IPS-11a (cell line): ENCODE measurements around the gene SVOP.
"Not testable (repeated sequence)": the region's sequence is repeated elsewhere in the genome, so short reads cannot be mapped to it uniquely, and the experiment has no call there.

Experiments used
- H3K4me3 ChIP-seq: one replicate; pipeline ENCODE4 v1.5.1; 2013; ENCODE audit warnings: low read depth, low read length, control low read depth

The SVOP gene

DNA sequence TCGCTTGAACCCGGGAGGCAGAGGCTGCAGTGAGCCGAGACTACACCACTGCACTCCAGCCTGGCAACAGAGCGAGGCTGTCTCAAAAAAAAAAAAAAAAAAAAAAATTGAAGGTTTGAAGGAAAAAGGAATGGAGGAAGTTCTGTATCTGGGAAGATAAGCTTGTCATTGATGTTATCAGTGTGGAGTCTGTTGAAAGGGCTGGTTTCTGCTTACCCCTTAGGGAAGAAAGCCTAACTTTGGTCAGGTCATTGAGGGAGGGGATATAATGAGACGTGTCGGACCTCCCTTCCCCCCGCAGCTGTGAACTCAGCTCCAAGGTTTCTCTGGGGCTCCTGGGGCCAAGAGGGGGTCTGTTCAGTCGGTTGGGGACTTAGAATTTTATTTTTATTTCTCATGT lies 124.5 kb downstream of the SVOP start:
- H3K4me3 ChIP-seq, result no peak overlapping the region

- H3K4me3 ChIP-seq, result no peak overlapping the region
Observed at GRCh38 chr12:108895220-108895802, 125.6 kb downstream of the SVOP start.

- no peak overlapping the region for H3K4me3 ChIP-seq
Observed at GRCh38 chr12:108890208-108890607, 130.7 kb downstream of the SVOP start.

DNA sequence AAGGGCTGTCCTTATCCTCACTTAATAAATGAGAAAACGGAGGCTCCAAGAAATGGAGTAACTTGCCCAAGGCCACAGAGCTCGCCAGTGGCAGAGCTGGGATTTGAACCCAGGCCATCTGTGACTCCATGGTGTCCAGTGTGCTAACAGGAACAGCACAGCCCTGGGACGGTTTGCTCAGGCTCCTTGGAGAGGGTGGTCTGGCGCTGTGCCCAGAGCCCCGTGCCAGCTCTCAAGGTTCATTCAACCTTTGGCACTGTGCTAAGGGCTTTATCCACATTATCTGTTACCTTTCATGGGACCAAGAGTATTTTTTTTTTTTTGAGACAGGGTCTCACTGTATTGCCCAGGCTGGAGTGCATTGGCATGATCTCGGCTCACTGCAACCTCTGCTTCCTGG lies 132.8 kb downstream of the SVOP start:
- H3K4me3 ChIP-seq, result no peak overlapping the region

DNA sequence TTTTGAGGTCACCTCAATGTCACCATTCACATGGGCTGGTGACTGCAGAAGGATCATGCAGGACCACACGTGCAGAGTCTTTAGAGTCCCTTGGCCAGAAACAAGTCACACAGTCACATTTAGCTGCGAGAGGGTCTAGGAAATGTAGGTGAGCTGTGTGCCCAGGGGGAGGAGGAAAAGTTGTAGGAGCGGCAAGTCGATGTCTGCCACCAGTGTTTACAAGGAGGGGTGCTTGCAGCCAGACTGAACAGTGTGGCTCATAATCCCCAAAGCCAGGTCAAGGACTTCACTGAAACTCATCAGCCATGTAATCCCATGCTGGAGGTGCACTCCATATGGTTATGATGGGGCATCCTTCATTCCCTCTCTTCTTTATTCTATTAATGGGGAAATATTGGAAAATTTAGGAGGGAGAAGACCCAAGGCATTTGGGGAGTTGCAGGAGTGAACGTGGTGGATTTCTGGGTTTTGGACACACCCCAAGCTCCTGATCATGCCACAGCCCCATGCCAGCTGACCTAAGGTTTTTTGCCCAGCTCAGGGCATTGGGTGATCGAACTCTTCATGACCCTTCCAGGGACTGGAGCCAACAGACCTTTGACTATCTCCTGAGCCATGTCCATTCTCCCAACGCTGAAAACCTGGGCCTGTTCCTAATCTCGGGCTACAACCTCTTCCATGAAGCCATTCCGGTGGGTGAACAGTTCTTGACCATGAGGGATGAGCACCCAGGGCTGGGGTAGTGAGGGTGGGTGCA lies 133.8 kb downstream of the SVOP start:
- H3K4me3 ChIP-seq, result no peak overlapping the region

DNA sequence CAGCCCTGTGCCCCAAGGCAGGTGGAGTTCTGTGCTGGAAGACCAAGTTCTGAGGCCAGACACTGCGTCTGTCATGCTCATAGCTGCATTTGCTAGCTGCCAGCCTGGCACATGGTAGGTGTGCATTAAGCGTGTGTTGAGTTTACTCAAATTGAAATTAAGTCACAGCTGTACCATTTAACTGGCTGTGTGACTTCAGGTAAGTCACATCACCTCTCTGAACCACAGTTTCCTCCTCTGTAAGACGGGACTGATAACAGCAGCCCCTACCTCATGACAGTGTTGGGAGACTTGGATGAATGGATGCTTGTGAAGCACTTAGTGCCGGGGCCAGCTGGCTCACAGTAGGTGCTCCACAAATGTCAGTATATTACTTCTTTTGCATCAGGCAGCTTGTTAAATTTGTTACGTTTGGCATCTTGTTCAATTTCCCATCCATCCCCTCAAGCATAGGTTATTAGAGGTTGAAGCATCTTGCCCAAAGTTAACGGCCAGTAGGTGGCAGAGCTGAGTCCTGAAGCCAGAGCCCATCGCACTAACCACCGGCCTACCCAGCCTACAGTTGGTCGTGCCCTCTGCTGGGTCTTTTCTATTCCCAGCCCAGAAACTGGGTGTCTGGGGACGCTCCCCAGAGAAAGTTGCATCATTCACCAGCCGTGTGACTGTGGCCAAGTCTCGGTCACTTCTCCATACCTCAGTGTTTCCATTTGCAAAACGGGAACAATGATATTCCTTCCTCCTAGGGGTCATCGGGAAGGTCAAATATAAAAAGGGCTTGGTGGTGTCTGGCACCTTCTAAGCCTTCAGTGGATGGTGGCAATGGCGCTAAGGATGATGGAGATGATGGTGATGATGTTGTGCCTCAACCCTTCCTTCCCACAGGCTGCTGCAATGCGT lies 136.5 kb downstream of the SVOP start:
- H3K4me3 ChIP-seq, result no peak overlapping the region

DNA sequence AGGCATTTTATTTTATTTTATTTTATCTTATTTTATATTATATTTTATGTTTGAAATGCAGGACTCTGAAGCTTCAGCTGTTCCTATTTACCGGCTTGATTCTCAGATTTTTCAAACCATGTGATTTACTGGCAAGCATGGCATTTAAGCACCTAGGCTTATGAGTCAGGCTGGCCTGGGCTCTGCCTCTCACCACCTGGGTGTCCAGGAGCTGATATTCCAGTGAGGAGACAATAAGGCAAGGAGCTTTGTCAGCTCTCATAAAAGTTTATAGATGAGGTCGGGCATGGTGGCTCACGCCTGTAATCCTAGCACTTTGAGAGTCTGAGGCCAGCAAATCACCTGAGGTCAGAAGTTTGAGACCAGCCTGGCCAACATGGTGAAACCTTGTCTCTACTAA lies 138.9 kb downstream of the SVOP start:
- H3K4me3 ChIP-seq, result no peak overlapping the region

- no peak within 1 kb of the TSS for H3K4me3 ChIP-seq
Observed at GRCh38 chr12:108879615-108880254, 141.1 kb downstream of the SVOP start, which contains the start of gene DAO. DAO (plus strand) TSS chr12:108880092; CDS start chr12:108885007, 4,915 bp downstream.

DNA sequence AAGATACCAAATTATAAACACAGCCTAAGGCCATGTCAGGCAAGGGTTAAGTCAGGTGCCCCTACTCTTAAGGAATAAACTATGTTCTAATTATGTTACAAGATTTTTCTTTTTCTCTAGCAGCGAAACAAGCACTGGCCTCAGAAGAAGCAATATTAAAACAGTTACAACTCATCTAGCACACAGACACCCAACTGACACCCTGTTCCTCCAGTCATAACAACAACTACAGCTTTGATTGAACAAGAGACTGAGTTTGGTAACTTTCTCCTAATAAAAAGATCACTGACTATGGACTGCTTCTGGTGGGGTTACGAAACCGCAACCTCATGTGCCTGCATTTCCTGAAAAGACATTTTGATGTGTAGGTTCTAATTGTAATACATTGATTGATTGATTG lies 144.3 kb downstream of the SVOP start:
- no peak overlapping the region for H3K4me3 ChIP-seq

GRCh38 chr12:108875682-108876361 lies 145.0 kb downstream of the SVOP start:
- H3K4me3 ChIP-seq, result no peak overlapping the region

GRCh38 chr12:108875280-108875679 lies 145.6 kb downstream of the SVOP start:
- H3K4me3 ChIP-seq, result no peak overlapping the region

DNA sequence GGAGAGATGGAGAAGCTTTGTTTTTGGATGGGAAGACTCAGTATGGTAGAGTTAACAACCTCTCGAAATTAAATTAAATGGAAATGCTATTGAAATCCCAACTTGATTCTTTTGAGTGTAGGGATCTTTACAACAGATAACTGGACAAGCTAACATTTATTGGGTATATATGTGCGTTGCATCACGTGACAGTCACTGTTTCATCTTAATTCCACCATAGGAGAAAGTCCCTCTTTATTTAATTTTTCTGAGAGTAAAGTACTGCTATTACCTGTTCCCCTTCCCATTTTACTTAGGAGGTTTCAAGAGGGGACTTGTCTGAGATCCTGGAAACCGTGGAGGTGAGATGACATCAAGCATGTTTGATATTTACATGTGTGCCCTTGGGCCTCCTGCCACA lies 152.1 kb downstream of the SVOP start:
- no peak overlapping the region for H3K4me3 ChIP-seq

DNA sequence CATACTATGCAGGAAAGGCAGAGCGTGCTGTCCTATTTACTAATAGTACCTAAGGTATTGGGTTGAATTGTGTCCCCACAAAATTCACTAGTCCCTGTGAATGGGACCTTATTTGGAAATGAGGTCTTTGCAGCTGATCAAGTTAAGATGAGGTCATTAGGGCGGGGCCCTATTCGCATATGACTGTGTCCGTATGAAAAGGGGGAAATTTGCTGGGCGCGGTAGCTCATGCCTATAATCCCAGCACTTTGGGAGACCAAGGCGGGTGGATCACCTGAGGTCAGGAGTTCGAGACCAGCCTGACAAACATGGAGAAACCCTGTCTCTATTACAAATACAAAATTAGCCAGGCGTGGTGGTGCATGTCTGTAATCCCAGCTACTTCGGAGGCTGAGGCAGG lies 154.8 kb downstream of the SVOP start:
- not testable (repeated sequence) for H3K4me3 ChIP-seq

DNA sequence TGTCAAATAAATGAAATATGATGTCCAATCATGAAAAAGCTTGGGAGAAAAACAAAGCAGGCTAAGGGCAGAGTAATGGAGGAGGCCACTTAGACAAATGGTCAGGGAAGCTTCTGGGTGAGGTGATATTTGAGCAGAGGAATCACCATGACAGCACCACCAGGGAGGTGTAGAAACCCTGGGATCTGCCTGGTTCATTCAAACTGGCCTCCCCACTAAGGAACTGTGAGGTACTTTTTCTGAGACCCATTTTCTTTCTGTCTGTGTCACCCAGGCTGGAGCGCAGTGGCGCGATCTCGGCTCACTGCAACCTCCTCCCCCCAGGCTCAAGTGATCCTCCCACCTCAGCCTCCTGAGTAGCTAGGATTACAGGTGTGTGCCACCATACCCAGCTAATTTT lies 155.7 kb downstream of the SVOP start:
- no peak overlapping the region for H3K4me3 ChIP-seq

GRCh38 chr12:108862588-108862959 lies 158.3 kb downstream of the SVOP start:
- no peak overlapping the region for H3K4me3 ChIP-seq

GRCh38 chr12:108861878-108862587 lies 158.8 kb downstream of the SVOP start:
- no peak overlapping the region for H3K4me3 ChIP-seq

- H3K4me3 ChIP-seq, result no peak overlapping the region
Observed at GRCh38 chr12:108860443-108860842, 160.4 kb downstream of the SVOP start.

GRCh38 chr12:108859923-108860291 lies 161.0 kb downstream of the SVOP start:
- no peak overlapping the region for H3K4me3 ChIP-seq

- not testable (repeated sequence) for H3K4me3 ChIP-seq
Observed at GRCh38 chr12:108859141-108859922, 161.5 kb downstream of the SVOP start.
